Renal cortex interstitium (tissue), 15 donors: ENCODE measurements around the gene NOL9. TPM values are rescaled to one million over a fixed set of nuclear protein-coding genes. Genes with fewer than 3 reads are reported as not detected.
"Not testable (repeated sequence)": the region's sequence is repeated elsewhere in the genome, so short reads cannot be mapped to it uniquely, and the experiment has no call there.

ENCODE experiments used
- DNase-seq, 11 donors: peaks; one replicate each; pipeline ENCODE4 v3.0.0-alpha.2; 2013; ENCODE audit warnings: low read depth in 9 of 11, low spot score in 4 of 11; ENCODE audit errors: extremely low read depth in 1 of 11
- long read RNA-seq, 16 experiments: transcript quantifications; one replicate each; lab custom pipeline, GENCODE V29; 2026
- polyA plus RNA-seq, 3 donors: library from polyadenylated mRNA; unstranded; fragments of 120-200 nt; gene quantifications; one replicate each; pipeline ENCODE4 v1.2.1, GENCODE V29; 2013; ENCODE audit not compliant: insufficient read length in 3 of 3

Gene NOL9
- 10 to 100 TPM; 14.8 to 18.5 (median 18.1) TPM for polyA plus RNA-seq
- long read RNA-seq, donor 1, partial matches to known transcripts: 0 of 1 reads
- long read RNA-seq, donor 1, other reads (novel, unspliced or antisense): 0 of 1 reads
- long read RNA-seq, donor 2: 0 reads
- long read RNA-seq, donor 3, full-length matches to known transcripts: 1 of 1 reads
- long read RNA-seq, donor 3, partial matches to known transcripts: 0 of 1 reads
- long read RNA-seq, donor 3, other reads (novel, unspliced or antisense): 0 of 1 reads
- long read RNA-seq, donor 4: 0 reads
- long read RNA-seq, donor 5: 0 reads
- long read RNA-seq, donor 6: 0 reads
- long read RNA-seq, donor 7: 0 reads
- long read RNA-seq, donor 8: 0 reads
- long read RNA-seq, donor 9, full-length matches to known transcripts: 1 of 17 reads
- long read RNA-seq, donor 9, partial matches to known transcripts: 16 of 17 reads
- long read RNA-seq, donor 9, other reads (novel, unspliced or antisense): 0 of 17 reads
- long read RNA-seq, donor 10, full-length matches to known transcripts: 1 of 1 reads
- long read RNA-seq, donor 10, partial matches to known transcripts: 0 of 1 reads
- long read RNA-seq, donor 10, other reads (novel, unspliced or antisense): 0 of 1 reads
- long read RNA-seq, donor 11: 0 reads
- long read RNA-seq, donor 12: 0 reads
- long read RNA-seq, donor 13, full-length matches to known transcripts: 1 of 1 reads
- long read RNA-seq, donor 13, partial matches to known transcripts: 0 of 1 reads
- long read RNA-seq, donor 13, other reads (novel, unspliced or antisense): 0 of 1 reads
- long read RNA-seq, donor 14: 0 reads
- long read RNA-seq, donor 15, full-length matches to known transcripts: 1 of 1 reads
- long read RNA-seq, donor 15, partial matches to known transcripts: 0 of 1 reads
- long read RNA-seq, donor 15, other reads (novel, unspliced or antisense): 0 of 1 reads
- long read RNA-seq, donor 16, full-length matches to known transcripts: 2 of 2 reads
- long read RNA-seq, donor 16, partial matches to known transcripts: 0 of 2 reads
- long read RNA-seq, donor 16, other reads (novel, unspliced or antisense): 0 of 2 reads

- peak; percentile 84 to 93 (median 90) for DNase-seq
These were observed at the start of gene NOL9 for GRCh38 chr1:6554031-6554906. NOL9 (minus strand) TSS chr1:6554513; CDS start chr1:6554502, 11 bp downstream.

GRCh38 chr1:6603238-6603914 is 49.1 kb upstream of the NOL9 start:
- DNase-seq: peak in 4 of 11 donors; percentile 49 to 64 (median 52)

- peak in 6 of 11 donors; percentile 55 to 82 (median 78) for DNase-seq
These were observed 48.4 kb upstream of the NOL9 start, which contains the start of gene KLHL21 for GRCh38 chr1:6602669-6603237. KLHL21 (minus strand) TSS chr1:6602869; CDS start chr1:6602817, 52 bp downstream.

GRCh38 chr1:6601923-6602668 is 47.8 kb upstream of the NOL9 start:
- peak in 1 of 11 donors; percentile 48 for DNase-seq

- DNase-seq: peak in 1 of 11 donors; percentile 50
These were observed 47.0 kb upstream of the NOL9 start for GRCh38 chr1:6601049-6601922.

GRCh38 chr1:6600410-6601048 is 46.2 kb upstream of the NOL9 start:
- no peak for DNase-seq

GRCh38 chr1:6599991-6600390 is 45.7 kb upstream of the NOL9 start:
- not testable (repeated sequence) for DNase-seq

- no peak for DNase-seq
These were observed 45.0 kb upstream of the NOL9 start for GRCh38 chr1:6599141-6599975.

GRCh38 chr1:6597777-6598131 is 43.4 kb upstream of the NOL9 start:
- no peak for DNase-seq

GRCh38 chr1:6596886-6597776 is 42.8 kb upstream of the NOL9 start:
- DNase-seq: no peak

- DNase-seq: no peak
These were observed 42.0 kb upstream of the NOL9 start for GRCh38 chr1:6596351-6596750.

- DNase-seq: no peak
These were observed 40.8 kb upstream of the NOL9 start for GRCh38 chr1:6594977-6595740.

- DNase-seq: no peak
These were observed 39.5 kb upstream of the NOL9 start for GRCh38 chr1:6593810-6594209.
